ENCODE data around the gene ARX.

The ARX gene

DNA sequence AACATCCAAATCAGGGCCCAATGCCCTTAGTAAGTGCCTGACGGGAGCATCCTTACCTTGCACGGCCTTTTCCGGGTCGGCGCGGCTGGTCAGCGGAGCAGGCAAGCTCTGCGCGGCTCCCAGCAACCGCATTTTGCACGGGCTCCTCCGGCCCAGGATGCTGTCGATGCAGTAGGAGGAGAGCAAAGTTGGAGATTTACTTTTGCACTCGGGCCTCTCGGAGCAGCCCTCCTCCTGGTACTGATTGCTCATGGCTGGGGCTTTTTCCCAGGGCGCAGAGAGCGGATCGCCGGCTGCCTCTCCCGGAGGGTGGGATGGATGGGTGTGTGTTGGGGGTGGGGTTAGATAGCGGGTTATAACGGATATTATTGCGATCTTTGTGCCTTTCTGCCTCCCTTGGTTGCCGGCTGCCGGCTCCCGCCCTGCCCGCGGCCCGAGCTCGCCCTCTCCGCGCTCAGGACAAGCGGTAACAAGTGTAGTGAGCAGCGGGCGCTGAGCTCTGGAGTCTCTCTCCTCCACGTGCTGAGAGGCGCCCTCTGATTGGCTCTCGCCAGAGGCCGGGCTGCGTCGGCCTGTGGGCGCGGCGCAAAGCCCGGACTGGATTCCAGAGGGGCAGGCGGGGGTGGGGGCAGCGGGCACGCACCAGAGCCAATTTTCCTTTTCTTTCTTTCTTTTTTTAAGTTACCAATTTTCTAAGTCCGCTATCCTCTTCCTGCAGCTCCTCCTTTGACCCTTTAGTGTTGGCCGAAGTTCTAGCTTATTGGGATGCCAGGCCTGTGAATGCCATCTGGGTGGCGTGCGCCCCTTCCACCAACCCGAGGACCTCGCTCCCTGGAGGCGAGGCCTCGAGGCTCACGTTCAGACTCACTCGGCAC, at the start of gene ARX:
TSS of gene ARX (minus strand) at position 480 of the 875 bp plus-strand sequence. CDS start at position 252, 228 bp downstream.
- no peak for DNase-seq

- DNase-seq, result no peak
Observed at GRCh38 chrX:25059273-25059672, 43.5 kb upstream of the ARX start.

DNA sequence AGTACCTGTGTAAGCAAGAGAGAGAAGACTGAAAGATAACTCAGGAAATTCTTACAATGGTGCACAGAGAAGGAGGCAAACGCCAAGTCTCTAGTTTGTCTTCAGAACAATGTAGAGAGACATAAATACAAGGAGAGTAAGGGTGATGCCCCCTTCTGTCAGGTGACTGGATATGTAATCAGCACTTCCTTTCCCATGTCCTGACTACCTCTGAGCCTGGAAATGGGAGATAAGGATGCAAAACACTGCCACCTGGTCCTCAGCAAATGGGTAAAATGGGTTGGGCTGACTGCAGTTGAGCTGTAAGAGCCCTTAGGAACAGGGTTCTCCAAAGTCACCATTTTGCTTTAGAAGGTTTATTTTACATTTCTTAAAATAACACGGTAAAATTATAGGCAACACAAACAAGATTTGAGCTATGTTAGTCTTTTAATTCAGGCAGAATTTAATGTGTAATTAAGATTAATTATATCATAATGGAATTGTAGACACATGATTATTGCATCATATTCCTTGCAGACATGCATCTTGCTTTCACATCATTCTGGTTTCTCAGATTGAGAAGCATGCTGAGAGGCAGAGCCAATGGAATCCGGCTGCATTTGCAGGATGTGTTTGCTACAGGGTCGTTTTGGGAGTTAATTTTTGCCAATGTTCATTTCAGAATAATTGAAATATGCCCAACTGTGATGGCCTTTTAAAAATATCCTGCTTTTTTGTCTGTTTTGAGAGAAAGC, 37.2 kb upstream of the ARX start:
- DNase-seq, result no peak

DNA sequence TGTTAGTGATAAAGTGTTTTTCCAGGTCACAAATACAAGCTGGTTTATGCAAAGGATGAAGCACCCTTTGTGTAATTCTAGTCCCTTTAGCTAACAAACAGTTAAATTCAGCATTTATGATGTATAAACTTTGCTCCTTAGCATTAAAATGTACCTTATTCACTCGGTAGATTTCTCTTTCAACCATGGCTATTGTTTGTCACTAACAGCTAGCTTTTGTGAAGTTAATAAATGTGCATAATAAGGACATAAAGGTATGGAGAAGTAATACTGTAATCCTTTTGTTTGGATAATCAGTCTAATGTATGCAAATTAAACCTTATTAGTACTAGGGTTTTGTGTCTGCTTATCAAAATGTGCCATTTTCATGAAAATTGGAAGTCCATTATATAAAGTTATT, 34.2 kb upstream of the ARX start:
- no peak for DNase-seq

GRCh38 chrX:25049357-25049756, 33.6 kb upstream of the ARX start:
- DNase-seq, result no peak

DNA sequence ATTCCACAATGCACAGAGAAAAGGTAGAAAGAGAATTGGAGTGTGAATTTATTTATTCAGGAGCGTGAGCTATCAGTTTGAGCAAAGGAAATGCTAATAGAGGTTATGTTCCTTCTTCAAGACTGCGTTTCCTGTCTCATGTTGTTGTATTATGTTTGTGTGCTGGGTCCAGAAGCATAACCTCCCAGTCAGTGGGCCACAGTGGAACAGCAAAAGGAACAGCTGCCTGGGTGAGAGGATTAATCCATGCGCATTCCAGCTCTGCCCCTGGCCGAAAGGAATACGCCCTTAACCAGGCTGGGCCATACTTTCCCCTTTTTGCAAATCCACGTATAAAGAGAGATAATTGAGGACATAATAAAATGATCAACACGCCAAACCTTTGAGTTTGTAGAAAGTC, 32.4 kb upstream of the ARX start:
- no peak for DNase-seq

DNA sequence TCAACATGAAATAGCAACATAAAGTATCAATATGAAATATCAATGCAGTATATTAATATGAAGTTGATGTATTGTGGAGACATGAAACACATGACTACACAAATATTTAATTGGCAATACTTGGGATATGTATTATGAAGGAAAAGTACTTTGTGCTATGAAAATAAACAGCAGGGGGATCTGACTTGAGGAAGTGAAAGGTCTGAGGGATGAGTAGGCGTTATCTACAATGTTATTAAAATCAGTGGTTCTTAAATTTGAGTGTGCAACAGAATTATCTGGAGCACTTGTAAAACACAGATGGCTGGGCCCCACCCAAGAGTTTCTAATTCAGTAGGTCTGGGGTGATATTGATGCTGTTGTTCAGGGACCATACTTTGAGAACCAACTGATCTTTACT, 27.4 kb upstream of the ARX start:
- DNase-seq, result no peak

GRCh38 chrX:25039036-25039435, 23.3 kb upstream of the ARX start:
- DNase-seq, result no peak

DNA sequence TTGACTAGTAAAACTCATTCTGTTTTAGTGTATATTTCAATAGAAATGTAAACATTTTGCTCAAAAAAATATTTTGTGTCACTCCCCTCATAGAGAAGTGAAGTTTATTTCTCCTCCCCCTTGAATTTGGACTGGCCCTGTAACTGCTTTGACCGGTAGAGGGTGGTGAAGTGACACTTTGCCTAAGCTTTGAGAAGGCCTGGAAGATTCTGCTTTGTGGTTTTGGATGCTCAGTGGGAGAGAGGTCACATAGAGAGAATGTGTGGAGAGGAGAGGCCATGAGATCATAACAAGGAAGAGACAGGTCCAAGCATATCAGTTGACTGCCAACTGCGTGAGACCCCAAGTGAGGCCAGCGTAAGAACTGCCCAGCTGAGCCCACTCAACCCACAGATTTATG, 19.1 kb upstream of the ARX start:
- no peak for DNase-seq

DNA sequence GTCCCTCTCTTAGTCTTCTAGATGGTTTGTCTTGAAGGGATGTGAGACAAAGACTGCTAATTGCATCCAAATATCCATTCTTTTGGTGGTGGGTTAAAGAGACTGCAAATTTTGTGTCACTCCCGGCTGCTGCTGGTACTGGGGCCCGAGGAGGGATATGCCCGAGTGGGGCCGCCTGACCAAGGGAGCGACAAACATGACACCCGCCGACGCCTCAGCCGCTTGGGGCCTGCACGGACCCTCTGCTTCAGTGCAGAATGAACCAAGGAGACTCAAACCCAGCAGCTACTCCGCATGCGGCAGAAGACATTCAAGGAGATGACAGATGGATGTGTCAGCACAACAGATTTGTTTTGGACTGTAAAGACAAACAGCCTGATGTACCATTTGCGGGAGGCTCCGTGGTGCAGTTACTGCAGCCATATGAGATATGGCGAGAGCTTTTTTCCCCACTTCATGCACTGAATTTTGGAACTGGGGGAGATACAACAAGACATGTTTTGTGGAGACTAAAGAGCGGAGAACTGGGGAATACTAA, 13.6 kb upstream of the ARX start:
- no peak for DNase-seq

- no peak for DNase-seq
Observed at GRCh38 chrX:25028726-25029125, 13.0 kb upstream of the ARX start.

DNA sequence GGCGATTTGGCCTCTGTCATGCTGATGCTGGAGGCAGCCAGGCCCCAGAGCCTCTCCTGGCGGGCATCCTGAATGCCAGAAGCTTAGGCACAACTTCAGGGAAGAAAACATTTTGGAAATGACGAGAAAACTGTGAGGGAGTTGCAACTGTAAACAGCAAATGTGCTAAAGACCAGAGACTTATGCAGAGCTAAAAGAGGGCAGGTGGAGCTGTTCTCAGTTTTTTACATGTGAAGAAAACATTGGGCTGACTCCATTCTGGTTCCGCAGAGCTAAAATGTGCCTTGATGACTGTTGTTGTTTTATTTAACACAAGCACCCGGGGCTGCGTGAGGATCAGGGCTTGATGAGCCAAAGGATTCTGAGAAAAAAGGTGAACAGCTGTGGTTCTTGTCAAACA, 10.8 kb upstream of the ARX start:
- DNase-seq, result no peak

DNA sequence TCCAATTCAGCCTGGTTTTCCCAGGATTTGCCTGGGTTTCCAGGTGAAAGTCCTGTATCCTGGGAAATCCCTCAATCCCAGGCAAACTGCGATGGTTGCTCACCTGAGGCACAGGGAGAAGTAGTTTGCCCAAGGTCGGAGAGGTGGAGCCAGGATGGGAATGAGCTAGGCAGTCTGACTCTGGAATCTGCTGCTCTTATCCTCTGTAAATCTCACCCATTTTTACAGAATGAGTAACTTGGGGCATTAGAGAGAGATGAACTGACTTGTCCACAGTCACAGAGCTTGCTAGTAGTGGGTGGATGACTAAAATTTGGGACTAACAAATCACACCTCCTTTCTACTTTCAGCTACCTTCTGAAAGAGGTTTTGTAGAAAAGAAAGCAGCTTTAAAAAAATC, 9.8 kb upstream of the ARX start:
- no peak for DNase-seq

DNA sequence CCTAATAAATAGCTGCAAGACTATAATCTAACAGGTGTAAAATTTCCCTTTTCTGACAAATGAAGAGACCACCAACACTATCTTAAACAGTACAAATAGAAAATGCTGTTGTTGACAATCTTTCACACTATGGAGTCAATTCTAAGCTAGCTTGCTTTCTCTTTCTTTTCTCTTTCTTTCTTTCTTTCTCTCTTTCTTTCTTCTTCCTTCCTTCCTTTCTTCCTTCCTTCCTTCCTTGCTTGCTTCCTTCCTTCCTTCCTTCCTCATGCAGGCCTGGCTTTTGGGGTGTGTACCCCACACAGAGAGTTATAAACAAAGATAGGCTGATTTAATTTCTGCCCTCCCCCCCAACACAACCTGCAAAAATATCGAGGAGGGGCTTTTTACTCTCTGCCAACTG, 8.1 kb upstream of the ARX start:
- DNase-seq, result no peak

GRCh38 chrX:25022499-25023325, 6.9 kb upstream of the ARX start:
- DNase-seq, result no peak

GRCh38 chrX:25020905-25021449, 5.2 kb upstream of the ARX start:
- peak; percentile 47 for DNase-seq

- DNase-seq, result no peak
Observed at GRCh38 chrX:25020391-25020904, 4.7 kb upstream of the ARX start.

GRCh38 chrX:25019707-25020390, 4.1 kb upstream of the ARX start:
- no peak for DNase-seq

GRCh38 chrX:25018682-25019081, 2.9 kb upstream of the ARX start:
- DNase-seq, result no peak

- DNase-seq, result no peak
Observed at GRCh38 chrX:25017667-25018247, 2.0 kb upstream of the ARX start.

GRCh38 chrX:25016938-25017598, 1.3 kb upstream of the ARX start:
- no peak for DNase-seq
